ENCODE data around the gene UNC13B.

Gene UNC13B

GRCh38 chr9:35395076-35395705 lies 233.4 kb downstream of the UNC13B start:
- no peak for TF ChIP-seq CTCF (IDR thresholded peaks at IDR 0.05; ENCODE audit: low read depth, low read length, missing control alignments)
- in situ Hi-C loops (cut with HindIII; ENCODE audit: low sequenced_read_pairs): no loop called here
- no peak for DNase-seq (ENCODE audit: low read depth)
- no peak overlapping the region for H3K4me3 ChIP-seq (ENCODE audit: low read depth, low read length)

DNA sequence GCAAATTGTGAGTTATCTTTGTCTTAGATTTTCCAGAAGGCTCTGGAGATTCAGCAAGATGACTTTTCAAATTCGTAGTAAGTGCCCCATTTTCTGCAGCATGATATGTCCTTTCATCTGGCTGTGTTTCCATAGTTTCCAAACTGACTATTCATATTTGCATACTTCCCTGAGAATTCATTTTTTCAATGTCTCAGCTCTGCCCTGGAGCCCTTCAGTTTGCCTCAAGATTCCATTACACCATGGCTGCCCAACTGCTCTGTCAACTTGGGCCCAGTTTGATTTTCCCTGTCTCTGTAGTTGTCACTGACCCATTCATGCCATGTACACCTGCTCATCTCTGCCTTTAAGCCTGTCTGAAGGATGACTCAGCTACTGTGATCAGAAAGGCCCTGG lies 233.9 kb downstream of the UNC13B start:
- no peak for DNase-seq (ENCODE audit: low read depth)
- no peak for TF ChIP-seq CTCF (IDR thresholded peaks at IDR 0.05; ENCODE audit: low read depth, low read length, missing control alignments)
- in situ Hi-C loops (cut with HindIII; ENCODE audit: low sequenced_read_pairs): no loop called here
- no peak overlapping the region for H3K4me3 ChIP-seq (ENCODE audit: low read depth, low read length)

GRCh38 chr9:35396560-35397215 lies 234.9 kb downstream of the UNC13B start:
- DNase-seq (ENCODE audit: low read depth): no peak
- no peak for TF ChIP-seq CTCF (IDR thresholded peaks at IDR 0.05; ENCODE audit: low read depth, low read length, missing control alignments)
- no peak overlapping the region for H3K4me3 ChIP-seq (ENCODE audit: low read depth, low read length)
- in situ Hi-C loops (cut with HindIII; ENCODE audit: low sequenced_read_pairs): no loop called here

GRCh38 chr9:35397216-35397698 lies 235.4 kb downstream of the UNC13B start:
- no peak for DNase-seq (ENCODE audit: low read depth)
- no peak for TF ChIP-seq CTCF (IDR thresholded peaks at IDR 0.05; ENCODE audit: low read depth, low read length, missing control alignments)
- no peak overlapping the region for H3K4me3 ChIP-seq (ENCODE audit: low read depth, low read length)
- in situ Hi-C loops (cut with HindIII; ENCODE audit: low sequenced_read_pairs): no loop called here

GRCh38 chr9:35397923-35398322 lies 236.1 kb downstream of the UNC13B start:
- H3K4me3 ChIP-seq (ENCODE audit: low read depth, low read length): no peak overlapping the region
- in situ Hi-C loops (cut with HindIII; ENCODE audit: low sequenced_read_pairs): no loop called here
- no peak for TF ChIP-seq CTCF (IDR thresholded peaks at IDR 0.05; ENCODE audit: low read depth, low read length, missing control alignments)
- DNase-seq (ENCODE audit: low read depth): no peak

DNA sequence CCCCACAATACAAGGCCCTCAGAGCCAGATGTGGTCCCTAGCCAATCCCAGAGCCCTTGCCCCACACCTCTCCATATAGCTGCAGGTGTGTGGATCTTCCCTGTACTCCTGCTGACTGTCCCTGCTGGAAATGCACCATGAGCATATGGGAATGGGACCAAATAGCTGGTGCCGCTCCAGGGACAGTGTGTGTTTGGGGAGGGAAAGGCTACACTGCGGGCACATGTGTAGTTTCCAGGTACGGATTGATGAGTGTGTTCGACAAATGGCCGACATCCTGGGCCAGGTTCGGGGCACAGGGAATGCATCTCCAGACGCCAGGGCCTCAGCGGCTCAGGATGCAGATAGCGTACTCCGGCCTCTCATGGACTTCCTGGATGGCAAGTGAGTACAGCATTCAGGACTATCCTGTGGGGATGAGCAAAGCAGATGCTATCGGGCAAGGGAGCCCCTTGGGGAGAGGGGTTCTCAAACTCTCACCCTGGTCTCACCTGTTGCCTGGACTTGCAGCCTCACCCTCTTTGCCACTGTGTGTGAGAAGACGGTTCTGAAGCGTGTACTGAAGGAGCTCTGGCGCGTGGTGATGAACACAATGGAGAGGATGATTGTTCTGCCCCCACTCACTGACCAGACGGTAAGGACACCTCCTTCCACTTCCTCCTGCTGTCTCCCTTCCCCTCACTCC lies 237.0 kb downstream of the UNC13B start:
- DNase-seq (ENCODE audit: low read depth): no peak
- in situ Hi-C loops (cut with HindIII; ENCODE audit: low sequenced_read_pairs): no loop called here
- TF ChIP-seq CTCF (IDR thresholded peaks at IDR 0.05; ENCODE audit: low read depth, low read length, missing control alignments): no peak
- no peak overlapping the region for H3K4me3 ChIP-seq (ENCODE audit: low read depth, low read length)

Data from astrocyte of the cerebellum (primary cell).